GM12875 (cell line): ENCODE data around the gene SCTR.

Experiments used
- H3K4me3 ChIP-seq: one replicate; pipeline ENCODE4 v1.5.1; 2011; ENCODE audit warnings: low read depth, low read length, control low read depth
- CTCF ChIP-seq: IDR thresholded peaks from 2 replicates; pipeline ENCODE4 v1.5.1; 2011; ENCODE audit warnings: low read depth, mild to moderate bottlenecking, control low read depth, inconsistent platforms, low read length, moderate library complexity, borderline replicate concordance; ENCODE audit not compliant: insufficient read depth

Gene SCTR

DNA sequence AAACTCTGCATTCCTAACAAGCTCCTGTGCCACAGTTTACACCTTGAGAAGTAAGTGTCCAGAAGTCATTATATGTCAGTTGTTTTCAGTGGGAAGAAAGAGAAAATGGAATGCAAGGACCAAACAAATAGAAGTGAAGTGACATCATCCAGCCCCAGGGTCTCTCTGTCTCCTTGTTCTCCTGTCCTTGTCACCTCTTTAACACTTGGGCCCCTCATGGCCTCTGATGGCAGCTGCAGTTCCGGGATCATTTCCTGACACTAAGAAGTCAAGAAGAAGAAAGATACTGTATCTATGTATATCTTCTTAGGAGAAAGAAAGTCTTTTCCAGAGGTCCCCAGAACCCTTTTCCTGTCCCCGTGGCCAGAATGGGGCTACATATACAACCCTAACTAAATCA, 17.2 kb upstream of the SCTR start:
- H3K4me3 ChIP-seq, result no peak overlapping the region
- no peak for TF ChIP-seq CTCF

GRCh38 chr2:119537792-119538191, 13.5 kb upstream of the SCTR start:
- TF ChIP-seq CTCF, result no peak
- no peak overlapping the region for H3K4me3 ChIP-seq

DNA sequence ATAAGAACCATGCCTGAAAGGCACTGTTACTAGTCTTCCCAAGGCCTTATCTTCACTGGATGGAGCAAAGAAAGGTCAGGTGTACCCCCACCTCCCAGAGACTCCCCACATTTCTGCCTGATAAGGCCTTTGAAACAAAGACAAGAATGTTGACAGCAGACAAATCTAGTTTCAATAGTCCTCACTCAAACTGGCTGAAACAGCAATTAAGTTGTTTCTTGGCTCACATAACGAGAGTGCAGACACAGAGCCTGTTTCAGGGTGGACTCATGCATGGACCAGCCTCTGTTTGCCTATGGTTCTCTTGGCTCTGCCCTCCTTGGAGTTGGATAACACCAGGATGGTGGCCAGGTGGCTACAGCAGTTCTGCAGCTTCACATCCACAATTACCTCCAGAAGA, 12.4 kb upstream of the SCTR start:
- no peak for TF ChIP-seq CTCF

DNA sequence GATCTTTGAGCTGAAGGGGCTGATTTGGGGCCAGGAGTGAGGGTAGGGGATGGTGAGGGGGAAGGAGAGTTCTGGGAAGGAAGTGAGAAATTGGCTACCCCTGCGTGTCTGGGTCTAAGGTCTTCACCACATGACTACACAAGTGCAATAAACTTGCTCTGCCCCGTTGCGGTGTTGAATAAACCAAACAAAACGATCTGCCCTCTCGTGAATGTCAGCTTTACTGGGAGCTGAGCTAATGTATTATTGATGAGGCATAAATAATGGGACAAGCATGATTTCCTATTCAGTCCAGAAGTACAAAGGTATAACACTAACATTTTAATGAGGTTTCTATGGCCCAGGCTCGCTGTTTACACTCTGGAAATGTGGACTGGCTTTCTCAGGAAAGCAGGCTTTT, 11.9 kb upstream of the SCTR start:
- no peak overlapping the region for H3K4me3 ChIP-seq
- TF ChIP-seq CTCF, result no peak

More for the DNA sequence above, 12.4 kb upstream of the SCTR start:
- no peak overlapping the region for H3K4me3 ChIP-seq

- no peak overlapping the region for H3K4me3 ChIP-seq
- TF ChIP-seq CTCF, result no peak
Measured at GRCh38 chr2:119533560-119533959, 9.3 kb upstream of the SCTR start.

DNA sequence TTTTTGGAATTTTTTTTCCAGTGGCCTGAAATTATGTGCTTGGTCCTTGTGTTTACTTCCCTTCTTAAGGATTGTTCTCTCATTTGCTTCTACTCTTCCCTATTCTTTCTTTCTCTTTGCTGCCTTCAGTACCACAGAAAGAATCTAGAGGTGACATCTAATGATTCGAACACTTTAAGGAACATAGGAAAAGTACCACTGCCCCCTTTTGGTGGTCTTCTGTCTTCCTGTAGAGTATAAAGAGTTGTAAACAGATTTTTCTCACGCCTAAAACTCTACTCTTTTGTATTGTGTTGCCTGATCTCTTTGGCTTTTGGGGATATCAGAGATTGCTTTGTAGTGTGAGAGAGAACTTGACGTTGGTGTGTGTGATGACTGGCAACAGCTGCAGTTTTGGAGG, 7.0 kb upstream of the SCTR start:
- no peak for TF ChIP-seq CTCF
- H3K4me3 ChIP-seq, result no peak overlapping the region

DNA sequence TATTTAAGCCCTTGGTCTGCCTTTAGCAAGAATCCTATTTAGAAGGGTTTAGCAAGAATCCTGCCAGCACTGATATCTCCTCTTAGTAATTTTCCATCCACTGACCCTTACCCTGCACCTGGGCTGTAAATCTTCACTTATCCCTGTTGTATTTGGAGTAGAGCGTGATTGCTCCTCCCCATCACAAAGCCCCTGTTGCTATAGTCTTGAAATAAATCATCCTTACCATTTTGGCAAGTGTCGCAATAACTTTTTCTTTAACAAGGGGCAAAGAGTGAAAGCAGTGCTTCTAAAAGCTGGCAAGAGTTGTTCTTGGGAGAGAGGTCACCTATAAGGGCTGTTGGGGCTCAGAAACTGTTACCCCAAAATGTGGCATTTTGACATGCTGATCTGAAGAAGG, 3.7 kb upstream of the SCTR start:
- no peak for TF ChIP-seq CTCF
- H3K4me3 ChIP-seq, result no peak overlapping the region
